Fibroblast of gingiva (primary cell): ENCODE measurements around the gene MPC2.
A peak's percentile ranks its signal among the peaks of the same experiment; 100 is the strongest.
"Not testable (repeated sequence)": the region's sequence is repeated elsewhere in the genome, so short reads cannot be mapped to it uniquely, and the experiment has no call there.

ENCODE experiments used
- DNase-seq: peaks from one replicate; pipeline ENCODE4 v3.0.0-alpha.2; 2011; ENCODE audit warnings: low read depth

The MPC2 gene

DNA sequence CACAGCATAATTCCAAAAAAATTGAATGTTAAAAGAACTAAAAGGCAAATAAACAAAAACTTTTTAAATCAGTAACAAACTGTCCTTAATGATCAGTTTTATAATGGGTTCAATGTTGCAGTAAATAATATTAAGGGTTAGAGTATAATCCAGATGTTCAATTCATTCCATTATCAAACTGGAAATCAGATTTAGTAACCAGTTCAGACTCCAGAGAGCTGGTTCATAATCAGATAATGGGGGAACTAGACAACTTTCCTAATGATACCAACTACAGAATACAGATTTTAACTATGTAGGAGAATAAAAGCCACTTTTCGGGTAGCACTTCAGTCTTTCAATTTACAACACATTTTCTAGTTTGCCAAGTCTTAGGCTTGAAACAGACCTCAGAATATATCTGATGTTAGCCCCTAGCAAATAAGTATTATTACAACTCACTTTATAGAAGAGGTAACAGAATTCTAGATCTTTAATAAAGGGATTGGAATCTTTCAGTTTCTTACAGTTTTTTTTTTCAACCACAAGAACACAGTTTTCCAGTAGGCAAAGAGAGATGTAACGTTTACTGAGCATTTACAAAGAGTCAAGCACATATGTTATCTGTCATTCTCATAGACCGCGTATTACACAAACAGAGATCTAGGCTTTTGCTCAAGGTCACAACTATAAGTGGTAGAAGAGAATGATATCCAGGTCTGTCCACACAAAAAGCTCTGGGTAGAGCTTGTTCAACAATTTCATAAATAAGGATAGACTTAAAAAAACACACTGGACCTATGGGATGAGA is 2.3 kb downstream of the MPC2 start:
- peak; percentile 50 for DNase-seq

DNA sequence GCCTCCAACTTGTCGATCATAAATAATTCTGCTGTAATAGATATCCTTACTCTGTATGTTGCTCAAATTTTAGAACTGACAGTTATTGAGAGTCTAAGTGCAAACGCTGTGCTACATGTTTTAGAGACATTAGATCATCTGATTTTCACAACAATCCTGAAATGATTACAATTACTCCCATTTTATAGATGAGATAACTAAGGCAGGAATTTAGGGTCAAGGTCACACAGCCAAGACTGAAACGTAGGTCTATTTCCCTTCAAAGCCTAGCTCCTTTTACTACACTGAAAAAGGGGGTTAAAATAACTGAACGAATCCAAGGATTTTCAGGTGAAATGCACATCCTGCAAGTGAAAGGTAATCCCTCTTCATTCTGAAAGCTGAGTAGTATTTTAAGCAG is 3.1 kb downstream of the MPC2 start:
- DNase-seq: no peak

DNA sequence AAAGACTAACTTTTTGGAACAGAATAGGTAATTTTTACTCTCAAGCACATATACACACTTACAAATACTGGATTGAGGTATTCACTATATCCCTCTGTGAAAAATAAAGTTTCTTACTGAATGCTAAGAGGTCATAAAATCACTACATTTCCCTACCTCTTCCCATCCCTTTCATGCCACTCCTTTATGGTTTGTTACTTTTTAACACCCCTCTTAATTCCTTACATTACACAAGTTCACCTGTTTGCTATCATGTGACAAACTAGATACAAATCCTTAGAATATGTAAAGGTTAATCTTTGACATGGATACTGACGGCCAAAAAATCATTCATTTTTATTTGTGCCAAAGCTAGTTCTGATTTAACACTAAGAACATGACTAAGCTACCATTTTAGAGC is 7.1 kb downstream of the MPC2 start:
- no peak for DNase-seq

DNA sequence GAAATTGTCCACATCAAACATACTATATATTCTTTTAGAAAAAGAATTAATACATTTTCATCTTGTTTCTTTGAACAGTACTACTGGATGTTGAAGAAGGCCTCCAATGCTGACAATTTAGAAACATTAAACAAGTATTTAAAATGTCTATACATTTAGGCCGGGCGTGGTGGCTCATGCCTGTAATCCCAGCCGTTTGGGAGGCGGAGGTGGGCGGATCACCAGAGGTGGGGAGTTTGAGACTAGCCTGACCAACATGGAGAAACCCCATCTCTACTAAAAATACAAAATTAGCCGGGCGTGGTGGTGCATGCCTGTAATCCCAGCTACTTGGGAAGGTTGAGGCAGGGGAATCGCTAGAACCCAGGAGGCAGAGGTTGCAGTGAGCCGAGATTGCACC is 8.0 kb downstream of the MPC2 start:
- DNase-seq: not testable (repeated sequence)

DNA sequence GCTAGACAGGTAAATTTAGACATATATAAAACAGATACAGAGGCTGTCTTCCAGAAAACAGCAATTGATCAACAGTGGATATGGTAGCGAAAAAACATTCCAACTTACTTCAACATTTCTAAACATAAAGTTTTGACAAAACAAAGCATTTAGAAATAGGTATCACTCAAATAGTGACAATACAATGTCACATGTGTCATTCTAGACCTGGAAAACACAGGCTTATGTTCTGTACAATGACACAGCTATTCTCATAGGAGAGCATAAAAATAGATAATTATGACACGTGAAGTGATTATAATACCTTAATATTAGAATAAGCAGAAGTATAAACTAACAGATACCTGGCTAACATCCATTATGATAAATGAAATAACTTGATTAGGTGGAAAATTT is 8.4 kb downstream of the MPC2 start:
- DNase-seq: no peak

DNA sequence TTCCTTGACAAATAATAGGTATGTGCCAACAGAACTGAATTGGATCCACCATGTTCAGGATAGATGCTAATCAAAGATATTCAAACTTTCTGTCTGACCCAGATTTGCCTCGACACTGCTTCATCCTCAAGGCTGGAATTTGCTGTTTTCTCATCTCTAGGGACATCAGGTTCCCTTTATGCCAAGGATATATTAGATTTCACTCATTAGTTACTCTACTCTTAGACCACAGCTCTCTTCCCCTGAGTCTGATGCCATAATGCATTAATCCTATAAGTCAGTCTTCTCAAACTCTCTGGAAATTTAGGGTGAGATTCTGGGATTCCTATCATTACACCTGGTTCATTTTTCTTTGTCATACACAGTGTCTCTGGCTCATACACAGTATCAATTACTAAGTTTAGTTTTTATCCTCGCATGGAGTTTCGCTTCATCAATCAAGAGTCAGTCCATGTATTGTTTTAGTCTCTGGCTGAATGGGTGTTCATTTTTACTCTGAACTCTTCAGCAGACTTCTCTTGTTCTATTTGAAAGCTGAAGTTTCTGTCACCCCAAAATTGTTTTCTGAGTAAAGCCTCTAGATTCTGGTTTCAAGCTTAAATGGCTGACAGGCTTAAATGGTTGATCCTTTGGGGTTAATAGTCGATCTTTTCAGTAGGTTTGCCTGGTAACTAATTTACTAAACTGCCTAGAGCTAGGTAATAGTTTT is 9.7 kb downstream of the MPC2 start:
- peak; percentile 10 for DNase-seq

DNA sequence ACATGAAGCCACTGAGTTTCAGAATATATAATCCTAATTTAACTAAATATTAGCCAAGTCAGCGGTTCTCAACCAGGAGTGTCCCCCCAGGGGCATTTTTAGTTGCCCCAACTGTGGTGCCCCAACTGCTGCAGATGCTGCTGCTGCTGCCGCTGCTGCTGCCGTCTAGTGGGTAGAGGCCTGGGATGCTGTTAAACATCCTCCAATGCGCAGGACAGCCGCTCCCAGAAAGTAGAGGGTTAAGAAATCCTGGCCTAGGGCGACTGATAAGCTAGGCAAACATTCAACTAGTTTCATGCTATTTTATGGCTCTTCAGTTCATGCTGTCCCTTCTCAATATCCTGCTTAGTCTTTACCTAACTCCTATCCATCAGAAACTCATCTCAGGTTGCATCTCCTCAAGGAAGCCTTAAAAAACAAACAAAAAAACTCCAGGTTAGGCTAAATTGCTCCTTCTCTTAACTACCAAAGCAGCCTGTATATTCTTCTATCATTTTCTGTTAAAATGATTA is 10.3 kb downstream of the MPC2 start:
- no peak for DNase-seq

DNA sequence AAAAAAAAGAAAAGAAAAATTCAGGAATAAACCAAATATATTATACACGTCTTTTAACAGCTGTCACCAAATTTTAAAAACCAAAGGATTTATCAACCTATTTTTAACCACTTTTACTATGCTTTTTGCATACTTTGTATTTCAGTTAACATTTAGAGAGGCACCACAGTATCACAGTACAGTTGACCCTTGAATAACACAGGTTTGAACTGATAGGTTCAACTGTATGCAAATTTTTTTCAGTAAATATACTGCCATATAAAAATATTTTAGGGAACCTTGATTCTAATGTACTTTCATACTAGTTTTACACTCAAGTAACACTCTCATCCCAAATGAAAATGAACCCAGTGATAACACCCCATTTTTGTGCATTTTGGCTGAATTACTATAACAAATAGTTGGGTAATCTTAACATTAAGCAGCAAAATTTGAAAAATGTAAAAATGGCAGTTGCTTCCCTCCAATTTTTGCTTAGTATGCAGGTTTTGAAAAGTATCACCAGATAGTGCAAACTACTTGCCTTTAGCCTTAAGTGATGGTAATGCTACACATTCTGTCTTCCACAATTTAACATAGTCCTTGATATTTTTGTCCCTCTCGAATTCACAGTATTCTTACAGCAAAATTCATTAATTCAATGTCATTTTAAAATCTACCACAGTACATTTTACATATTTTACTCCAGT is 12.2 kb downstream of the MPC2 start:
- no peak for DNase-seq

DNA sequence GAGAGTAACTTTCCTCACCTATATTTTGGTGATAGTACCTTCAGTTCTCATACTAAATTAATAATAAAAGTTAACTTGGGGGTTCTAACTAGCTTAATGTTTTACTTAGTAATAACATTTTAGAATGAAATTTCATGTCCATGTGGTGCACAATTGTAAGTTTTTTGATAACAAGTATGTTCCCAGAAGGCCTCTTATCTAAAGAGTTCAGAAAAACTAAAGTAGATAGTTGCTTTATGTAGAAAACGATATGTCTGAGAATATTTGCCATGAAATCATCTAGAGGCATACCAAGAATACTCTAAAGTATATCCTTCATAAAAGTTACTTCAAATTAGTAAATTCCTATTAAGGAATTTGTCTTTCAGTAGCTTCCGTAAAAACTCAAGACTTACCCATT is 12.8 kb downstream of the MPC2 start:
- DNase-seq: no peak

DNA sequence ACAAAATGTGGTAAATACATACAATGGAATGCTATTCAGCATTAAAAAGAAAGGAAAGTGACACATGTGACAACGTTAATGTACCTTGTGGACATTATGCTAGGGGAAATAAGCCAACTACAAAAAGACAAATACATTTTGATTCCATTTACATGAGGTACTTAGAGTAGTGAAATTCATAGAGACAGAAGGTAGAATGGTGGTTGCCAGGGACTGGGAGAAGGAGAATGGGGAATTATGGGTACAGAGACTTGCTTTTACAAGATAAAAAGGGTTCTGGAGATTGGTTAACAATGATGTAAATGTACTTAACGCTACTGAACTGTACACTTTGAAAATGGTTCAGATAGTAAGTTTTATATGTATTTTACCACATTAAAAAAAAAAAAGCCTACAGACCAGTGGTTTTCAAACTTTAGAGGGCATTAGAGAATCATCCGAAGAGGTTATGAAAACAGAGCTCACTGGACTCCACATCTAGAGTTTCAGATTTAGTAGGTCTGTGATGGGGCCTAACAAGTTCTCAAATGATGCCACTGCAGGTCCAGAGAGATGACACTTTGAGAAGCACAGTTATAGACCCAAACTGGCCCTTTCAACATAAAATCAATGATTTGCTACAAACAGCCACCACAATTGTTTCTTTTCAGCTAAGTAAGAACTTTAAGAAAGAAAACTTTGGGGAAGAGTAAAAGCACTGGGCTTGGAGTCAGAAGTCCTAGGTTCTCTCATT is 13.4 kb downstream of the MPC2 start:
- no peak for DNase-seq

DNA sequence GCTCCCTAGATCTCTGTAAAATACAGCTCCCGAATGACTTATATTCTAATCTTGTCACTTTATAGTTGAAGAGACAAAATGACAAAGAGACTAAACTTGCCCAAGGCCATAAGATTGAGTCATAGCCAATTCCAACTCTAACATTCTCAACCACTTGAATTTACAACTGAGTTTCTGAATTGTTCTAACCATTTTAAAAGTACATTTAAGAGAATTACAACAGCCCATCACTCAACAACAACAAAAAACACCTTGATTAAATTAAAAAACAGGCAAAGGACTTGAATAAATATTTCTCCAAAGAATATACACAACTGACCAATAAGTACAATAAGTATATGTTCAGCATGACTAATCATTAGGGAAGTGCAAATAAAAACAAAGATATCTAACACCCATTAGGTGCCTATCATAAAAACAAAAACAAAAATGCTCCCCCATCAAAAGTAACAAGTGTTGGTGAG is 14.2 kb downstream of the MPC2 start:
- DNase-seq: no peak

DNA sequence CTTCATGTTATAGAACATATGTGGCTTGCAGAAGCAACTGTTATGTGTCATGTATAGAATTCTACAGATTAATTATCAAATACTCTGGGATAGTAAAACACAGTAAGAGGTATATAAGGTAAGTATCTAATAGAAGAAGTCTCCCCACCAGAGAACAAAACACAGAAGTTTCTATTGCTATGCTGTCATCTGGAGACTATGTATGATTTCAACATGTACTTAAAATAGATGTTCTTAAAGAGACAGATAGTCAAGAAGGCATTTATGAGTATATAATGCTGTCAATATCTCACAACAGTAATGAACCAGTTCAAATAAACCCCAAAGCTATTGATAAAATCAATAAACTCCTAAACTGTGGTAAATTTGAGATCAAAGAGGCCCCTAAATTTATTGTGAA is 14.8 kb downstream of the MPC2 start:
- peak; percentile 40 for DNase-seq

DNA sequence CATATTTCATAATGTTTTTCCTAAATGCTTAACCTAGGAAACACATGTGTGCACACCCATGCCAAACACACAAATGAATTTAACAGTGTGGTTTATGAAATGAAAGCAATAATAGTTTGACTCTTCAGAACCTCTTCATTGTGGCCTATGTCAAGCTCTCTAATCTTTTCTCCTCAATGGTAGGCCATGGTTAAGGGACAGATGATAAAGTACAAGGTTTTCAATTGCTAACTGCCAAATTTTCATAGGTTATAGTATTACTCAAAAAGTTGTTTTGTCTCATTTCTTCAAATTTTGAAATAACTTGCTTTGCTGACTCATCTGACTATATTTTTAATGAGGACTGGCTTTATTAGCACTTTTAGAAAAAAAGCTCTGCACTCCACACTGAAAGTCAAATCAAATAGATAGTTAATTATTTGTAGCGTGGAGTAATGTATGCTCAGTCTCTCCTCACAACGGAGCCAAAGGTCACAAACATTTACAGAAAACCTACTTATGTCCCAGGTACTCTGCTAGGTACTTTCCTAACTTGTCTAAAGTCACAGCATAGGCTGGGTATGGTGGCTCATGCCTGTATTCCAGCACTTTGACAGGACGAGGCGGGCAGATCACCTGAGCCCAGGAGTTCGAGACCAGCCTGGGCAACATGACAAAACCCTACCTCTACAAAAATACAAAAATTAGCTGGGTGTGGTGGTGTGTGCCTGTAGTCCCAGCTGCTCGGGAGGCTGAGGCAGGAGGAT is 19.9 kb downstream of the MPC2 start:
- no peak for DNase-seq

DNA sequence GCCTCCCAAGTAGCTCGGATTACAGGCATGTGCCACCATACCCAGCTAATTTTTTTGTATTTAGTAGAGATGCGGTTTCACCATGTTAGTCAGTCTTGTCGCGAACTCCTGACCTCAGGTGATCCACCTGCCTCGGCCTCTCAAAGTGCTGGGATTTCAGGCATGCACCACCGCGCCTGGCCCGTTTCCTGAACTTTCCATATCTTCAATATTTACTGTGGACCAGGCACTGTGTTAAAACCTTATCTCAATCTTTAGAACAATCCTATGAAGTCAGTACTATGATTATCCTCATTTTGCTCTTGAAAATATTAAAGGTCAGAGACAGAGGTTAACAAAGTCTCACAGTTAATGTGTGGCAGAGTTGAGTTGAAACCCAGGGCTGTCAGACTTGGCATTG is 21.3 kb downstream of the MPC2 start:
- no peak for DNase-seq

DNA sequence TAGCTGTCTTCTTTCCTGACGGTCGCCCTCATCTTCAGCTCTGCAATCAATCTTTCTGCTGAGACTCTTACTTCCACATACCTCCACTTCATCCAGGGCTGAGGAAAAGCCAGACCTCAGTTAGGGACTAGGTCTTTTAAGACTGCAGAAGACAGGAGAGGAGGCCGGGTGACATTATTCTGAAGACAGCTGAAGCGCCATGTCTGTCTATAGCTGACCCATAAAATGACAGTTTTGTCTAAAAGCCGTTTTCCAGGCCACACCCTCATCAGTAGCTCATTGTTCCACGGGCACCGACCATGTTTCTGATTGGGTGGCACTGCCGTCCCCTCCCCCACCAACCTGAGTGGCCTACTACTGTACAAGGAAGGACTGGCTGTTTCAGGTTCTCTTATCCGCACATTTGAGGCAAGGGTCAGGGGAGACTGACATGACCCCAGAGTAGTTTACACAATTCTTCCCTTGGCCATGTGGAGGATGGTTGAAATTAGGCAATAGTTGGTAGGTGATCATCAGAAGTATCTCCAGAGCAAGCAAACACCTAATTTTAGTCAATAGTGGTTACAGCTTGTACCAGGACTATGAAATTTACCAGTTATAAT is 22.9 kb downstream of the MPC2 start, which contains the start of gene ADCY10:
Gene ADCY10, minus strand, starts transcription at position 240 of the 602 bp plus-strand sequence. CDS start 8,994 bp downstream, outside the sequence.
- no peak for DNase-seq

DNA sequence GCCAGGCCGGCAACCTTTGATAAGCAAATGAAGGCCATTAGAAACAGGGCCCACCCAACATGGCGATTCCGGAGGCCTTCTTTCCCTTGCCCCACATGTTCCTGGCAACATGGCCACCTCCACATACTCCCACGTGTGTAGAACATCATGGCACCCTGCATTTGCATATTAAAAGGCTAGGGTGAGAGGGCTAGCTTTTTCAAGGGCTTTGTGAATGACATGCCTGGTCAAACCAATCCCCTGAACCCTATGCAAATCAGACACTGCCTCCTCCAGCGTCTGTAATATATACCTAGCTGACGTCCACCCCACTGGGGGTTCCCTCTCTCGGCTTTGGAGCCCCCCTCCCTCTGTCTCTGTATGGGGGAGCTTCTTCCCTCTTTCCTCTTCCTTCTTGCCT is 24.6 kb downstream of the MPC2 start:
- DNase-seq: no peak

DNA sequence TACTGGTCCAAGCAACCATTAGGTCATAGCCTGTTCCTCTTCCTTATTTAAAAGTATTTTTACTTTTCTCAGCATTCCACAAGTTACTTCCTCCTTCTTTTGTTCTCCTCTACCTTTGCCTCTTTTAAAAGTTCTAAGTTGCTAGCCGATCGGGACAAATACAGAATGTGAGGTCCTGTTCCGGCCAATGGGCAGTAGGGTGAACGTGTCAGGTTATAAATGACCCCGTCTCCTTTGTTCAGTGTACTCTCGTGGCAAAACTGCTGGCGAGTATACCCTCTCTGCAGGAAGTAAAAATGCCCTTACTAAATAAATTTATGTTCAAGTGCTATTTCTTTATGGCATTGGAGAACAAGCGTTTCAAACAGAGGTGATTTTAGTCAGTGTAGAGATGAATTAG is 25.5 kb downstream of the MPC2 start:
- DNase-seq: no peak

DNA sequence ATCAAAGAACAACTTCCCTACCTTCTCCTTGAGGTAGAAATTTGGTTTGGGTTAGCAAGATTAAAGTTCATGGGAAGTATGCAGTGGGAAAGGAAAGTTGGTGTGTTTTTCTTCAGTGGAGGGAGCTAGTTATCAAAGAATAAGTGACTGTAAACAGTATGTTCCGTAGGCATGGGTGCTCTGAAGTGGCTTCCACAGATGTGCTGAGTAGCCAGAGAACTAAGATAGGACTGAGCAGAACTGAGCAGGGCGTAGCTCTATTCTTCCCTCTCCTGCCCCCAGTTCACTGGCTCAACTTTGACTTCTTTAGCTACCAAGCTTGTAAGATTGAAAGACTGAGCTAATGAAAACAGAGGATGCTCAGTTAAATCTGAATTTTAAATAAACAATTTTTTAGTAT is 26.3 kb downstream of the MPC2 start:
- DNase-seq: no peak

DNA sequence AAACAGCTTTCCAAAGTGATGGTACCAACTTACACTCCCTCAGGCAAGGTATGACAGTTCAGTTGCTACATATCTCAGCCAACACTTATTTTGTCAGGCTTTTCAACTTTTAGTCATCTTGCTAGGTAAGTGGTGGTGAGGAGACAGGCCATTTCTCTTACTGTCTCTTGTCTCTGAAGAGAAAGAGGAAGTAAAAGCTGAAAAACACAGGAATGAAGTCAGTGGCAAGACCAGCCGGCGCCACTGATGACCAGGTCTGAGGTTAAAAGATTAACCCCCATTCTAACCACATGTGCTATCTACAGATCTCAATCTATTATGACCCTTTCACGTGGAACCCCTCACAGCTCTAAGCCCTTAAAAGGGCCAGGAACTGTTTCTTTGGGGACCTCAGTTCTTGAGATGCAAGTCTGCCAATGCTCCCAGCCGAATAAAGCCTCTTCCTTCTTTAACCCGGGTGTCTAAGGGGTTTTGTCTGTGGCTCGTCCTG is 27.1 kb downstream of the MPC2 start:
- DNase-seq: no peak

DNA sequence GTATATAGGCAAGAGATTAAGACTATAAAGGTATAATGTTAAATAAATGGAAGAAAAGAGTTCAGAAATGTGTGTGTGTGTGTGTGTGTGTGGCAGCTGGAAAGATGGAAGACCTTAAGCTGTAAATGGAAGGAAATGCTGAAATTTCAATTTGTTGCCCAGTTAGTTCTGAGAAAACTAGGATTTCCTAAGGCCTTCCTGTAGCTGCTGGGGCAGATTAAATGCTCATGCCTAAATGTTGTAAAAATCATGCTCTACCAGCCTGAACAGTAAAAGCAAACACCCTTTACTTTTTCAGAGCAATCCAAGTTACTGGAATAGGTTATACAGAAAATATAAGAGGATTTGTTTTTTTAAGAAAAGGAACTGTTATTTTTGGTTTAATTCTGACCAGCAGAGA is 31.2 kb downstream of the MPC2 start:
- peak; percentile 38 for DNase-seq

DNA sequence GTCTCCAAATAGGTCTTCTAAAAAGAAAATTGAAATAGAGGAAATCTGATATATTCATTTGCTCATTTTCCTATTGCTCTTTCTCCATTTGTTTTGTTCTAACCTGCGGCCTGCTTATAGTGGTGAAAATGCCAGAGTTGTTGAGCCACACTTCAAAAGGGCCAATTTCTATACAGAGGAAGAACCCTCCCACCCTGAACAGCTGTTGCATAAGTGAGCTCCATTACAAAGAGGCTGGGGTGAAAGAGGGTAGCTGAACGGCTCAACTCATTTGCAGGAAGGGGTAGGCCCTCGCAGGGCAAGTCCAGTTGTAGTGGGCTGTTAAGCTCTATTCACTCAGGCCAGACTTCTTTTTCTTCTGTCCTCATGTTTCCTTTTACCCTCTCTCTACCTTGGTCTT is 31.7 kb downstream of the MPC2 start:
- DNase-seq: peak; percentile 71
